Epithelial cell of proximal tubule (primary cell): ENCODE measurements around the gene RASL12. TPM values are rescaled to one million over a fixed set of nuclear protein-coding genes. Genes with fewer than 3 reads are reported as not detected.

Experiments used
- DNase-seq: peaks from one replicate; pipeline ENCODE4 v3.0.0-alpha.2; 2011; ENCODE audit warnings: low read depth
- H3K4me3 ChIP-seq: 2 replicates; pipeline ENCODE4 v1.5.1; 2011; ENCODE audit warnings: low read depth, mild to moderate bottlenecking, low read length
- CTCF ChIP-seq: conservative IDR thresholded peaks from 2 replicates; pipeline ENCODE4 v1.5.1; 2012; ENCODE audit warnings: low read depth, mild to moderate bottlenecking, low read length
- total RNA-seq: library from RNA; depleted of rRNA; stranded (reverse); fragments of >200 nt; gene quantifications from 2 replicates; pipeline ENCODE4 v1.2.3, GENCODE V29; 2015

RASL12 gene
- total RNA-seq, 1 donor from 2014 or later: not detected

- TF ChIP-seq CTCF: peak; percentile 93
- H3K4me3 ChIP-seq: no peak overlapping the region
- no peak for DNase-seq
Measured at GRCh38 chr15:65054333-65055200, 13.2 kb downstream of the RASL12 start.

GRCh38 chr15:65052956-65053355 is 14.8 kb downstream of the RASL12 start:
- no peak for TF ChIP-seq CTCF
- H3K4me3 ChIP-seq: no peak overlapping the region
- DNase-seq: no peak

GRCh38 chr15:65051266-65051665 is 16.5 kb downstream of the RASL12 start:
- no peak for DNase-seq
- H3K4me3 ChIP-seq: no peak overlapping the region

GRCh38 chr15:65050270-65050669 is 17.5 kb downstream of the RASL12 start:
- TF ChIP-seq CTCF: no peak
- DNase-seq: no peak

More at GRCh38 chr15:65051266-65051665, 16.5 kb downstream of the RASL12 start:
- no peak for TF ChIP-seq CTCF

GRCh38 chr15:65049418-65049840 is 18.4 kb downstream of the RASL12 start:
- no peak for TF ChIP-seq CTCF
- no peak for DNase-seq
- H3K4me3 ChIP-seq: peak overlapping the region; percentile 42

More at GRCh38 chr15:65050270-65050669, 17.5 kb downstream of the RASL12 start:
- no peak overlapping the region for H3K4me3 ChIP-seq

- H3K4me3 ChIP-seq: no peak overlapping the region
- DNase-seq: no peak
- no peak for TF ChIP-seq CTCF
Measured at GRCh38 chr15:65048241-65048640, 19.6 kb downstream of the RASL12 start.
